A673 (cell line): ENCODE measurements around the gene TARBP1.

Source experiments
- EZH2 ChIP-seq: fragments of 200-600 bp; sonication (generic); IDR thresholded peaks from 2 replicates; pipeline ENCODE4 v1.6.1; 2017; ENCODE audit warnings: borderline replicate concordance, low read depth, mild to moderate bottlenecking, mixed read lengths, antibody characterized with exemption, low read length; ENCODE audit not compliant: poor library complexity, severe bottlenecking
- TF ChIP-seq, protein P1 (sequence below): fragments of 300-800, 200-600 bp; sonication (generic); conservative IDR thresholded peaks from 2 replicates; pipeline ENCODE4 v1.5.1; 2017; ENCODE audit warnings: low read depth, mild to moderate bottlenecking, antibody characterized with exemption, low read length, moderate library complexity, mixed read lengths

DNA sequence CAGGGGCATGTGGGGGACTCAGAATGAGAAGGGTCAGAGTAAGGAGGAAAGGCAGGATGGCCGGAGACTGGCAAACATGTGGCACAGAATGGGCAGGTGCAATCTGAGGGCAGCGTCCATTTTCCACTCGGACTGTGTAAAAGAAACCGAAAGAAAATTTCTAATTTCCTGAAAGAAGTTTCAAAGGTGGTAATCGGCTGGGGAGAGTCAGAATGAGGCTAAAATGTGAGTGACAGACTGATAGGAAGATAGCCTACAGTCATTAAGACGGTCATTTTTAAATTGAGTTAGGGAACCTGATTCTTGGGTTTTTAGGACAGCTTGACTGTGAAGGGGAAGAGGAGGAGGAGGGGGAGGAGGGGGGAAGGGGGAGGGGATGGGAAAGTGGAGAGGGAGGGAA lies 82.1 kb downstream of the TARBP1 start:
- TF ChIP-seq, protein P1, sequence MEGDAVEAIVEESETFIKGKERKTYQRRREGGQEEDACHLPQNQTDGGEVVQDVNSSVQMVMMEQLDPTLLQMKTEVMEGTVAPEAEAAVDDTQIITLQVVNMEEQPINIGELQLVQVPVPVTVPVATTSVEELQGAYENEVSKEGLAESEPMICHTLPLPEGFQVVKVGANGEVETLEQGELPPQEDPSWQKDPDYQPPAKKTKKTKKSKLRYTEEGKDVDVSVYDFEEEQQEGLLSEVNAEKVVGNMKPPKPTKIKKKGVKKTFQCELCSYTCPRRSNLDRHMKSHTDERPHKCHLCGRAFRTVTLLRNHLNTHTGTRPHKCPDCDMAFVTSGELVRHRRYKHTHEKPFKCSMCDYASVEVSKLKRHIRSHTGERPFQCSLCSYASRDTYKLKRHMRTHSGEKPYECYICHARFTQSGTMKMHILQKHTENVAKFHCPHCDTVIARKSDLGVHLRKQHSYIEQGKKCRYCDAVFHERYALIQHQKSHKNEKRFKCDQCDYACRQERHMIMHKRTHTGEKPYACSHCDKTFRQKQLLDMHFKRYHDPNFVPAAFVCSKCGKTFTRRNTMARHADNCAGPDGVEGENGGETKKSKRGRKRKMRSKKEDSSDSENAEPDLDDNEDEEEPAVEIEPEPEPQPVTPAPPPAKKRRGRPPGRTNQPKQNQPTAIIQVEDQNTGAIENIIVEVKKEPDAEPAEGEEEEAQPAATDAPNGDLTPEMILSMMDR, result no peak
- no peak for TF ChIP-seq EZH2
